HG02610 (cell line): ENCODE data around the gene EMSY.

Experiments used
- ATAC-seq: cut with Tn5 transposase; IDR thresholded peaks from one replicate; pipeline ENCODE4 v1.9.1; 2021; ENCODE audit warnings: mild to moderate bottlenecking, moderate library complexity; ENCODE audit not compliant: unreplicated experiment

EMSY gene

DNA sequence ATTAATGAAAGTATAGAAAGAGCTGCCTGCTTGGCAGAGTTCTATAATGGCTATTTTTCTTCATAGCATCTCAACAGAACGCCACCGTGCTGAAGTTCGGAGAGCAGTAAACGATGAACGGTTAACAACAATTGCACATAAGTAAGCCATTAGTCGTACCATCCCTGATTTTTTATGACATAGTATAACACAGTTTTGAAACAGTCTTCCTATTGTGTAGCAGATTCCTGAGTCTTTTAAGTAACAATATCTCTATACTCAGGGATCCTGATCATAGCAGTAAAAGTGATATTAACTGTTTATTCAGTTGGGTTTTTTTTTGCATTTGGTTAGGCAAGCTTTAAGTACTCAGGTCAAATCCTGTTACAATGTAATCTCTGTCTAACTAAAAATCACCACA is 8.4 kb downstream of the EMSY start:
- no peak for ATAC-seq

- no peak for ATAC-seq
Observed at GRCh38 chr11:76455331-76455730, 10.5 kb downstream of the EMSY start.

- no peak for ATAC-seq
Observed at GRCh38 chr11:76455931-76456330, 11.1 kb downstream of the EMSY start.

GRCh38 chr11:76456571-76456970 is 11.8 kb downstream of the EMSY start:
- no peak for ATAC-seq

DNA sequence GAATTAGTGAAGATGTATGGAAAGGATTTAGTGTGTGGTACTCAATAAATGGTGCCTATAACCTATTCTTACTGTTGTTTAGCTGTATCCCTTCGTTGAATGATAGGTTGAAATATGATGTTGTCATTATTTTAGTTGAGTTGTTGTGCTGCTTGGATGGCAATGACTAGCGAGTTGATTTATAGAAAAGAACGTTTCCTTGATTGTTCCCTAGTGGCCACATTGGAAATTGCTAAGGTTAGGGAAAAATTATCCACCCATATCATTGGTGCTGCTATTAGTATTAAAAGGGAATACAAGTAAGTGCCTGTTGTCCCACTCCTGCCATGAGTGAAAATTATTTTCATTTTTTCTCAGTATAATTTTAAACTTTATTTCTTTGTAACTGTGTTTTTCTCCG is 14.5 kb downstream of the EMSY start:
- no peak for ATAC-seq

DNA sequence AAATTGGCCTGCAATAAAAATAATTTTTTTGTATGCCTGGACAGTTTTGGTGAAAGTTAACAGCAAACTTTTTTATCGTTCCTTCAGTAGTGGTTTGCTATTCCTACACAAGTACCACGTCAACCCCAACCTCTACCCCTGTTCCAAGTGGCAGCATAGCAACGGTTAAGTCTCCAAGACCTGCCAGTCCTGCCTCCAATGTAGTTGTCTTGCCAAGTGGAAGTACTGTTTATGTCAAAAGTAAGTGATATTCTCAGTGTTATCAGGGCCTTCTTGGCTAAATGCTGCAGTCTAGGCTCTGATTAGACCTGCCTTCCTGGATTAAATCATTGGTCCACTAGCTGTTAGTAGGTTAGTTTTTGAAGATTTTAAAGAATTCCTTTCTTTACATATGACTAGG is 15.0 kb downstream of the EMSY start:
- ATAC-seq = no peak

DNA sequence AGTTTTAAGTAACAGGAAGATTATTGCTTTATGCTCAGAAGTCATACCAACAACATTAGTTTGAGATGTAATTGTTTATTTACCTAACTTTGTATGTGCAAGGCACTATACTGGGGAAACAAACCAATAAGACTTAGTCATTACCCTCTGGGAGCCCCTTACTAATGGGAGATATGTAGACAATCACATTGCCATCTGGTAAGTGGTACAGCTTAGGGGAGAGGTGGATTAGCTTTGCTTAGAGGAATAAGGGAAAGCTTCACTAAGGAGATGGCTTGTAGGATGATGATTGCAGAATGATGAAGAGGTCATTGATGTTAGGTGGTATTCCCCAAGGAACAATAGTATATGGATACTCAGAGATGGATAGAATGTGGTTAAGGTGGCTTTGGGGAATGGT is 17.5 kb downstream of the EMSY start:
- no peak for ATAC-seq

- ATAC-seq = no peak
Observed at GRCh38 chr11:76465701-76466100, 20.9 kb downstream of the EMSY start.

DNA sequence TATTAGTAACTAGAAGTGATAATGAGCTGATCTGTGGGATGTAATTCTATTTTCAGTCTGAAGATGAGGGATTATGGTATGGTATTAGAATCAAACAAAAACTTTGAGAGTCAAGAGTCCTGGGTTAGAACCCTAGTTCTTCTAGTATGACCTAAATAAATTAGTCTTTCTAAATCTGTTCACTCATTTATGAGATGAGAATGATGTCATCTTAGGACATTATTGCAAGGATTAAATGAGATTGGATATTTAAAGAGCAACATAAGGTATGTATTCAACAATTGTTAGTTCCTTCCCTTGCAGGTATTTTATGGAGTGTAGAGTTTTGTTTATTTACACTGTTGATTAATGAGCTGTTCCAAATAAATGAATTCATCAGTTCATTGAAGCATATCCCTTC is 21.8 kb downstream of the EMSY start:
- ATAC-seq = no peak

GRCh38 chr11:76469141-76469540 is 24.3 kb downstream of the EMSY start:
- ATAC-seq = no peak

GRCh38 chr11:76471382-76471781 is 26.6 kb downstream of the EMSY start:
- ATAC-seq = no peak

DNA sequence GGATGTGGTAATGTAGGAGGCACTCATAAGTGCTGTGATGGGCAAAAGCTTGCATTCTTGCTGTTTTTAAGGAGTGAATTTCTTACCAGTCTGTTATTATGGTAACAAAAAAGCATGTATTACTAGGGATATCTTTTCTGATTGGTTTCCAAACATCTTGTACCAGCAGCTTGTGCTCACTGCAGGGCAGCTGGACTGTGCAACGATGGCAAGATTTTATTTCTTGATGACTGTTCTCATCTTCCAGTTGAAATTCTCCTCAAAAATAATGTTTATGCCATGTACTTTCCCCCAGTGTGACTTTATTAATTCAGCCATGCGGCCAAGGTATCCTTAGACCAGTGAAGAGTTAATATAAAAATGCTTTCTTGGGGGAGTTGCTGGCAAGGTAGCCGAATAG is 35.4 kb downstream of the EMSY start:
- no peak for ATAC-seq

DNA sequence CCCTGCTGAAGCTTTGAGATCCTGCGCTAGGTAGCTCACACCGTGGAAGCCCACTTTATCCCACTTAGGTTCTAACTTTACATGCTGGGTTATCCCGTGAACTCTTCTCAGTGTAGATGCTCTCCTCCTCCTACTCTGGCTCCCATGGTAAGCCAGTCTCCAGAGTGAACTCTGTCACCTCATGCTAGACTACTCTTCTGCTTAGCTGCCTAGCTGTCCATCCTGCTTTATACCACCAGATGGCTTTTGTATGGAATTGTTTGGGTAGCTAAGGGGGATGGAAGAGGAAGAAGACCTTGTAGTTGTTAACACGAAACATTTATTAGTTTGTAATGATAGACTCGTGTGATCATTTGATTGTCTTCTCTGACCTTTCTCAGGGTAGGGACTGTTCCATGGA is 46.8 kb downstream of the EMSY start:
- no peak for ATAC-seq

- no peak for ATAC-seq
Observed at GRCh38 chr11:76493040-76493439, 48.2 kb downstream of the EMSY start.

- ATAC-seq = no peak
Observed at GRCh38 chr11:76493626-76494539, 49.1 kb downstream of the EMSY start.

- no peak for ATAC-seq
Observed at GRCh38 chr11:76495019-76495418, 50.2 kb downstream of the EMSY start.

GRCh38 chr11:76496174-76496573 is 51.4 kb downstream of the EMSY start:
- no peak for ATAC-seq

DNA sequence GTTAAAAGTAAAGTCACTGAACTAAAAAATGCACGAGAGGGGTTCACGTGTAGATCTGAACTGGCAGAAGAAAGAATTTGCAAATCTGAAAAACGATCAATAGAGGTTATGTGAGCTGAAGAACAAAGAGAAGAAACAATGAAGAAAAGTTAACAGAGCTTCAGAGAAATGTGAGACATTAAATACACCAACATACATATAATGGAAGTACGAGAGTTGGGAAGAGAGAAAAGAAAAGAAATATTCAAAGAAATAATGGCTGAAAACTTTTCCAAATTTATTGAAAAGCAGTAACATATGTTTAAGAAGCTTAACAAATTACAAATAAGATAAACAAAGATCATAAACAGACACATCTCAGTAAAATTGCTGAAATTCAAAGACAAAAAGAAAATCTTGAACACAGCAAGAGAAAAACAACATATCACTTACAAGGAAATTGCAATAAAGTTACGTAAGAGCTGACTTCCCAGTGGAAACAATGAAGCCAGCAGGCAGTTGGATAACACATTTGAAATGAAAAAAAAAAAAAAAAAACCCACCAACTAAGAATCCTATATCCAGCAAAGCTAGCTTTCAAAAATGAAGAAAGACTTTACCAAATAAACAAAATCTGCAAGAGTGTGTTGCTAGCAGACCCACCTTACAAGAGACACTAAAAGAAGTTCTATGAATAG is 56.8 kb downstream of the EMSY start:
- no peak for ATAC-seq

DNA sequence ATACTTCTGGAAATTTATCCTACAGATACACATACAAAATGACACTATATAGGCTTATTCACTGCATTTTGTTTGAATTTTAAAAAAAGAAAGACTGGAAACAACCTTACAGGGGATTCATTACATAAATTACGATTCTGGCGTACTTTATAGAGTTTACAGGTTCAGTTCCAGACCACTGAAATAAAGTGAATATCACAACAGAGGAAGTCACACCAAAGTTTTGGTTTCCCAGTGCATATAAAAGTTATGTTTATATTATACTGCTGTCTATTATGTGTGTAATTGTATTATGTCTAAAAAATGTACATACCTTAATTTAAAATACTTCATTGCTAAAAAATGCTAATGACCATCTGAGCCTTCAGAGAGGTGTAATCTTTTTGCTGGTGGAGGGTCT is 62.0 kb downstream of the EMSY start:
- no peak for ATAC-seq

DNA sequence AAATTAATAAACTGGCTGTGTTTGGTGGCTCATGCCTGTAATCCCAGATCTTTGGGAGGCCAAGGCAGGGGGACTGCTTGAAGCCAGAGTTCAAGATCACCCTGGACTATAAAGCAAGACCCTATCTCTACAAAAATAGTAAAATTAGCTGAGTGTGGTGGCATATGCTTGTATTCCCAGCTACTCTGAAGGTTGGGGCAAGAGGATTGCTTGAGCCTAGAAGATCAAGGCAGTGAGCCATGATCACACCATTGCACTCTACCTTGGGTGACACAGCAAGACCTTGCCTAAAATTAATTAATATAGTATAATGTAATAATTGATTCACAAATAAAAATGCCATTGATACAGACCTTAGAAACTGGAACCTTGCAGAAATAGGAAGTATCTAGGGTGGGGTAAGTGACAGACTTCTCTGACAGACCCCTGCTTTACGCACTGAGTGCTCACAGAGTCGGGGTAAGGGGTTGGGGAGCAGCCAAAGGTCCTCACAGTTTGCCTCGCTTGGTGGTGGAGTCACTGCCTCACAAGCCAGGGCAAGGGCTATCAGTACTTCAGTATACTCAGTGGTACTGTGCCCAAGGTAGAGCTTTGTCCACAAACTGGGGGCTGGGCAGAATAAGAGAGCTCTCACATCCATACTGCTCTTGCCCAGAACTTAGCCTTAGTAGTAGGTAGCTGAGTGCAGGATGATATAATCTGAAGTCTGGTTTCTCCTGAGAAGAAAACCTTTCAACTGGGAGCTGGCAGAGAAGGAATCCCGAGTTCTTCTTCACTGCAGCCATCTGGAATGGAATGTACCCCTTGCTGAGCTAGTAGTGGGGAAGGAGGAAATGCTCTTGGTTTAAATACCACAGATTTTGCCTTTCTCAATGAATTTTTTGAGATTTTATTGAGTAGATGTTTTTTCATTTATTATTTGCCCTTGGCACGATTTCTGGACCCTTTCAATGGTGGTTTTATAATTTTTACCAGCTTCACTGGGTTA is 65.5 kb downstream of the EMSY start:
- no peak for ATAC-seq
